ENCODE data around the gene PPP1R15B. TPM values are rescaled to one million over a fixed set of nuclear protein-coding genes. Genes with fewer than 3 reads are reported as not detected.

The PPP1R15B gene
- total and polyA plus RNA-seq, 4 donors, result 13.0 to 54.0 (median 26.1) TPM

DNA sequence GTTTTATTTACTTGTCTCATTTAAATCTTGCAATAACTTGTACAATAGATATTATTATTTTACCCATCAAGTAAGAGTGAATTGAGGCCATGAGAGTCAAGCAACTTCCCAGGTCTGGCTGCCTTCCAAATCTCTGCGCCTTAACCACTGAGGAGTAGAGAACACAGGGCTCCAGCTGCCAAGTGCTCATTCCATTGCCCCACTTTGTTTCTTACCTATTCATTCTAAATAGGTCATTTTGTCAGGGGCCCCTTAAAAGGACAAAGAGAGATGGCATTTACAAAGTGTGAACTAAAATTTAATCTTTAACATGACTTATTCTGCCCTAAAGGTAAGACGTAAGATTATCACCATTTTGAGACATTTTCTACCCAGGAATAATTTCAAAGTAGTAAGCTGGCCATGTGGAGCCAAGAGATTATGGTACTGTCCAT is 3.5 kb downstream of the PPP1R15B start (continued):
- TF ChIP-seq, protein P1, sequence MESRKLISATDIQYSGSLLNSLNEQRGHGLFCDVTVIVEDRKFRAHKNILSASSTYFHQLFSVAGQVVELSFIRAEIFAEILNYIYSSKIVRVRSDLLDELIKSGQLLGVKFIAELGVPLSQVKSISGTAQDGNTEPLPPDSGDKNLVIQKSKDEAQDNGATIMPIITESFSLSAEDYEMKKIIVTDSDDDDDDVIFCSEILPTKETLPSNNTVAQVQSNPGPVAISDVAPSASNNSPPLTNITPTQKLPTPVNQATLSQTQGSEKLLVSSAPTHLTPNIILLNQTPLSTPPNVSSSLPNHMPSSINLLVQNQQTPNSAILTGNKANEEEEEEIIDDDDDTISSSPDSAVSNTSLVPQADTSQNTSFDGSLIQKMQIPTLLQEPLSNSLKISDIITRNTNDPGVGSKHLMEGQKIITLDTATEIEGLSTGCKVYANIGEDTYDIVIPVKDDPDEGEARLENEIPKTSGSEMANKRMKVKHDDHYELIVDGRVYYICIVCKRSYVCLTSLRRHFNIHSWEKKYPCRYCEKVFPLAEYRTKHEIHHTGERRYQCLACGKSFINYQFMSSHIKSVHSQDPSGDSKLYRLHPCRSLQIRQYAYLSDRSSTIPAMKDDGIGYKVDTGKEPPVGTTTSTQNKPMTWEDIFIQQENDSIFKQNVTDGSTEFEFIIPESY (IDR thresholded peaks at IDR 0.05), result no peak
- TF ChIP-seq YY1 (IDR thresholded peaks at IDR 0.05), result no peak
- TF ChIP-seq, protein P2, sequence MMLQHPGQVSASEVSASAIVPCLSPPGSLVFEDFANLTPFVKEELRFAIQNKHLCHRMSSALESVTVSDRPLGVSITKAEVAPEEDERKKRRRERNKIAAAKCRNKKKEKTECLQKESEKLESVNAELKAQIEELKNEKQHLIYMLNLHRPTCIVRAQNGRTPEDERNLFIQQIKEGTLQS (IDR thresholded peaks at IDR 0.05), result no peak

DNA sequence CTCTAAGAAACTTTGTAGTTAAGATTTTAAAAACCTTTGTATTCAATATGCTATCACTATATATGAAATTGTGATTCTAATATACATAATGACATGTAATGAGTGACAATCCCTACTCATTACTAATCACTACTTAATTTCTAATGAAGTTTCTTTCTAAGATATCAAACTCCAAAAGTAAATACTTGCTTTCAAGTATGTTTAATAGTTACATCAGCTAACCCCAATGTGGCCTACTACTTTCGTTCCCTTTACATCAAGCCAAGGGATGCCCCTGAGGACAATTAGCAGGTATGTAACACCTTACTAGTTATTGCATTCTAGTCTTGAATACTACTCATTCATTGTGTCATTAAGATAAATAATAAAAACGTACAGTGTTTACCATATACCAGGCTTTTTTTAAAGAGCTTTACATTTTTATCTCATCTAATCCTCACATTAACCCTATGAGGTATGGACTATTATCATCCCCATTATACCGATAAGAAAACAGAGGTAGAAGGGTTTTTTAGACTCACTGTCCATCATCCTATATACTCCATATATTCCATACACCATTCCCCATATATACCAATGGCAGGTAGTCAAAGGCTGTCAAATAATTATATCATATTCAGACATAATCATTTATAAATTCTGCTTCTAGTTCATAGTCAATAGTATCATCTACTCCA is 4.2 kb downstream of the PPP1R15B start:
- H3K9me3 ChIP-seq (ENCODE audit: control insufficient read depth in 4 of 4, low read length in 3 of 4), result no peaks in the 10 kb centered on the region
- H3K4me1 ChIP-seq (ENCODE audit: control insufficient read depth in 4 of 4, insufficient read depth in 4 of 4, low read length in 3 of 4), result peaks cover 5 to 42% (median 20%) of the 10 kb centered on the region in 4 donors
- TF ChIP-seq FOXA1 (IDR thresholded peaks at IDR 0.05) (no peak), RXRA (IDR thresholded peaks at IDR 0.05) (no peak), EGR1 (IDR thresholded peaks at IDR 0.05; ENCODE audit: low read depth in 2 of 2) (no peak), JUND (IDR thresholded peaks at IDR 0.05) (no peak)
- peak overlapping the region; percentile 84 to 100 (median 96) for H3K4me3 ChIP-seq (ENCODE audit: low read depth in 1 of 3, low read length in 3 of 3)
- H3K36me3 ChIP-seq (ENCODE audit: control insufficient read depth in 4 of 4, insufficient read depth in 3 of 4, low read depth in 1 of 4, low read length in 3 of 4), result peaks cover 4 to 27% (median 25%) of the 10 kb centered on the region in 4 donors
- H3K27ac ChIP-seq (ENCODE audit: low read depth in 1 of 2, low read length in 2 of 2), result peak overlapping the region in 1 of 2 donors; percentile 25
- peak overlapping the region; percentile 99 for H3K9ac ChIP-seq (ENCODE audit: low read depth in 1 of 2, low read length in 2 of 2)
- H3K27me3 ChIP-seq (ENCODE audit: control insufficient read depth in 4 of 4, insufficient read depth in 4 of 4, low read length in 3 of 4), result no peaks in the 10 kb centered on the region
- DNase-seq (ENCODE audit: low spot score), result no peak
- WGBS, result 2% methylated on average over 3 of the region's 3 CpGs

DNA sequence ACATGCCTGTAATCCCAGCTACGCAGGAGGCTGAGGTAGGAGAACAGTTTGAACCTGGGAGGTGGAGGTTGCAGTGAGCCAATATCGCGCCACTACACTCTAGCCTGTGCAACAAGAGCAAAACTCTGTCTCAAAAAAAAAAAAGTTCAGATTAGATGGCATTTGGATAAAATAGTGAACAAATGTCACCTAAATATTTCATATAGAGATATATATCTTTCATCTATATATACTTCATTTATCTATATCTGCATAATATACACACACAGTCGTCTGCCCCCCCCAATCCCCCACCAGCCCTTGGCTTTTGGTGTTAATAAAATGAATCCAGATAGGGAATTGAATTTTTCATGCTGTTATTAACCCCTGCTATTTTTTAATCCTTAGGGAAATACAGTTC is 5.0 kb downstream of the PPP1R15B start:
- no peak for DNase-seq (ENCODE audit: low spot score)
- TF ChIP-seq GABPA (IDR thresholded peaks at IDR 0.05 in 1 of 2, conservative IDR thresholded peaks at IDR 0.05 in 1 of 2) (no peak), FOXA2 (IDR thresholded peaks at IDR 0.05) (no peak), FOXA1 (IDR thresholded peaks at IDR 0.05) (no peak), YY1 (IDR thresholded peaks at IDR 0.05) (no peak), TAF1 (conservative IDR thresholded peaks at IDR 0.05) (no peak), JUND (IDR thresholded peaks at IDR 0.05) (no peak), RXRA (IDR thresholded peaks at IDR 0.05) (no peak)
- TF ChIP-seq, protein P2 (IDR thresholded peaks at IDR 0.05), result no peak
- TF ChIP-seq, protein P3, sequence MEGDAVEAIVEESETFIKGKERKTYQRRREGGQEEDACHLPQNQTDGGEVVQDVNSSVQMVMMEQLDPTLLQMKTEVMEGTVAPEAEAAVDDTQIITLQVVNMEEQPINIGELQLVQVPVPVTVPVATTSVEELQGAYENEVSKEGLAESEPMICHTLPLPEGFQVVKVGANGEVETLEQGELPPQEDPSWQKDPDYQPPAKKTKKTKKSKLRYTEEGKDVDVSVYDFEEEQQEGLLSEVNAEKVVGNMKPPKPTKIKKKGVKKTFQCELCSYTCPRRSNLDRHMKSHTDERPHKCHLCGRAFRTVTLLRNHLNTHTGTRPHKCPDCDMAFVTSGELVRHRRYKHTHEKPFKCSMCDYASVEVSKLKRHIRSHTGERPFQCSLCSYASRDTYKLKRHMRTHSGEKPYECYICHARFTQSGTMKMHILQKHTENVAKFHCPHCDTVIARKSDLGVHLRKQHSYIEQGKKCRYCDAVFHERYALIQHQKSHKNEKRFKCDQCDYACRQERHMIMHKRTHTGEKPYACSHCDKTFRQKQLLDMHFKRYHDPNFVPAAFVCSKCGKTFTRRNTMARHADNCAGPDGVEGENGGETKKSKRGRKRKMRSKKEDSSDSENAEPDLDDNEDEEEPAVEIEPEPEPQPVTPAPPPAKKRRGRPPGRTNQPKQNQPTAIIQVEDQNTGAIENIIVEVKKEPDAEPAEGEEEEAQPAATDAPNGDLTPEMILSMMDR (IDR thresholded peaks at IDR 0.05; ENCODE audit: low read depth, low read length, missing input control), result no peak
- TF ChIP-seq, protein P4, sequence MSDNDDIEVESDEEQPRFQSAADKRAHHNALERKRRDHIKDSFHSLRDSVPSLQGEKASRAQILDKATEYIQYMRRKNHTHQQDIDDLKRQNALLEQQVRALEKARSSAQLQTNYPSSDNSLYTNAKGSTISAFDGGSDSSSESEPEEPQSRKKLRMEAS (IDR thresholded peaks at IDR 0.05), result no peak
- TF ChIP-seq, protein P5, sequence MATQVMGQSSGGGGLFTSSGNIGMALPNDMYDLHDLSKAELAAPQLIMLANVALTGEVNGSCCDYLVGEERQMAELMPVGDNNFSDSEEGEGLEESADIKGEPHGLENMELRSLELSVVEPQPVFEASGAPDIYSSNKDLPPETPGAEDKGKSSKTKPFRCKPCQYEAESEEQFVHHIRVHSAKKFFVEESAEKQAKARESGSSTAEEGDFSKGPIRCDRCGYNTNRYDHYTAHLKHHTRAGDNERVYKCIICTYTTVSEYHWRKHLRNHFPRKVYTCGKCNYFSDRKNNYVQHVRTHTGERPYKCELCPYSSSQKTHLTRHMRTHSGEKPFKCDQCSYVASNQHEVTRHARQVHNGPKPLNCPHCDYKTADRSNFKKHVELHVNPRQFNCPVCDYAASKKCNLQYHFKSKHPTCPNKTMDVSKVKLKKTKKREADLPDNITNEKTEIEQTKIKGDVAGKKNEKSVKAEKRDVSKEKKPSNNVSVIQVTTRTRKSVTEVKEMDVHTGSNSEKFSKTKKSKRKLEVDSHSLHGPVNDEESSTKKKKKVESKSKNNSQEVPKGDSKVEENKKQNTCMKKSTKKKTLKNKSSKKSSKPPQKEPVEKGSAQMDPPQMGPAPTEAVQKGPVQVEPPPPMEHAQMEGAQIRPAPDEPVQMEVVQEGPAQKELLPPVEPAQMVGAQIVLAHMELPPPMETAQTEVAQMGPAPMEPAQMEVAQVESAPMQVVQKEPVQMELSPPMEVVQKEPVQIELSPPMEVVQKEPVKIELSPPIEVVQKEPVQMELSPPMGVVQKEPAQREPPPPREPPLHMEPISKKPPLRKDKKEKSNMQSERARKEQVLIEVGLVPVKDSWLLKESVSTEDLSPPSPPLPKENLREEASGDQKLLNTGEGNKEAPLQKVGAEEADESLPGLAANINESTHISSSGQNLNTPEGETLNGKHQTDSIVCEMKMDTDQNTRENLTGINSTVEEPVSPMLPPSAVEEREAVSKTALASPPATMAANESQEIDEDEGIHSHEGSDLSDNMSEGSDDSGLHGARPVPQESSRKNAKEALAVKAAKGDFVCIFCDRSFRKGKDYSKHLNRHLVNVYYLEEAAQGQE (IDR thresholded peaks at IDR 0.05), result no peak
- TF ChIP-seq, protein P1 (IDR thresholded peaks at IDR 0.05), result no peak
- Histone ChIP-seq H3K36me3 (ENCODE audit: control insufficient read depth in 4 of 4, insufficient read depth in 3 of 4, low read depth in 1 of 4, low read length in 3 of 4) (peaks cover 5 to 30% (median 27%) of the 10 kb centered on the region in 4 donors), H3K27ac (ENCODE audit: low read depth in 1 of 2, low read length in 2 of 2) (no peak overlapping the region), H3K9me3 (ENCODE audit: control insufficient read depth in 4 of 4, low read length in 3 of 4) (no peaks in the 10 kb centered on the region), H3K4me1 (ENCODE audit: control insufficient read depth in 4 of 4, insufficient read depth in 4 of 4, low read length in 3 of 4) (peaks cover 5 to 42% (median 19%) of the 10 kb centered on the region in 4 donors), H3K4me3 (ENCODE audit: low read depth in 1 of 3, low read length in 3 of 3) (peak overlapping the region; percentile 47 to 100 (median 96)), H3K27me3 (ENCODE audit: control insufficient read depth in 4 of 4, insufficient read depth in 4 of 4, low read length in 3 of 4) (no peaks in the 10 kb centered on the region), H3K9ac (ENCODE audit: low read depth in 1 of 2, low read length in 2 of 2) (peak overlapping the region in 1 of 2 donors; percentile 99)
- WGBS, result 56% methylated on average over 4 of the region's 4 CpGs
